Lower leg skin (tissue), 3 donors: Measurements from ENCODE around the gene NACC2.

ENCODE experiments used
- POLR2A ChIP-seq, 2 donors: fragments of 450-650 bp; IDR thresholded peaks; one replicate each; pipeline ENCODE4 v1.6.1; 2016 to 2017; ENCODE audit warnings: antibody characterized with exemption in 2 of 2, mild to moderate bottlenecking in 1 of 2, moderate library complexity in 1 of 2
- TF ChIP-seq, protein P1 (sequence below), 3 donors: fragments of 450-650 bp; IDR thresholded peaks; one replicate each; pipeline ENCODE4 v1.5.1; 2016; ENCODE audit warnings: antibody characterized with exemption in 3 of 3, mild to moderate bottlenecking in 3 of 3, moderate library complexity in 2 of 3

DNA sequence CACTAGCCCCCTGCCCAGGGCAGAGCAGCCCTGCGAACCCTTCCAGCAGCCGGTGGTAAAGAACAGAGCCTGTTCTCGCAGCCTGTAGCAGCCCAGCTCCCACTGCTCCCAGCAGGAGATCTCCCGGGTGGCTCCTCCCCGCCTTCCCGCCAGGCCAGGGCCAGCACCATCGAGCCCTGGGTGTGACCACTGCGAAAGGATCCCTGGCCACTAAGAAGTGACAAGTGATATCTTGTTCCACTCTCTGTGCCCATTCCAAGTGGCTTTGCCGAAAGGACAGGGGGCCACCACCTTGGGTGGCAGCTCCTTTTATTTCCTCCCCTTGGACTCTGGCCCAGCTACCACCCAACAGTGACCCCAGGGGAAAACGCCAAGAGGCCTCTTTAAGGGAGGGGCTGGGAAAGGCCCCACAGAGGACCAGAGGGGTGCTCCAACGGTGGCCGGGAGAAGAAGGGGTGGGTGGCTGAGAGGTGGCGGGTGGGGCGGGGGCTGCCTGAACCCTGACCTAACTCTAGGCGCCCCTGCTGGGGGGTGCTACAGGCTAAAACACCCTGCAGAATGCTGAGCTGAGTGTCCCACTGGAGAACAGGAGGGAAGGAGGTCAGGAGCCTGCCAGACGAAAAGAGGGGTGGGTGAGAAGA lies 1.6 kb downstream of the NACC2 start:
- TF ChIP-seq, protein P1, sequence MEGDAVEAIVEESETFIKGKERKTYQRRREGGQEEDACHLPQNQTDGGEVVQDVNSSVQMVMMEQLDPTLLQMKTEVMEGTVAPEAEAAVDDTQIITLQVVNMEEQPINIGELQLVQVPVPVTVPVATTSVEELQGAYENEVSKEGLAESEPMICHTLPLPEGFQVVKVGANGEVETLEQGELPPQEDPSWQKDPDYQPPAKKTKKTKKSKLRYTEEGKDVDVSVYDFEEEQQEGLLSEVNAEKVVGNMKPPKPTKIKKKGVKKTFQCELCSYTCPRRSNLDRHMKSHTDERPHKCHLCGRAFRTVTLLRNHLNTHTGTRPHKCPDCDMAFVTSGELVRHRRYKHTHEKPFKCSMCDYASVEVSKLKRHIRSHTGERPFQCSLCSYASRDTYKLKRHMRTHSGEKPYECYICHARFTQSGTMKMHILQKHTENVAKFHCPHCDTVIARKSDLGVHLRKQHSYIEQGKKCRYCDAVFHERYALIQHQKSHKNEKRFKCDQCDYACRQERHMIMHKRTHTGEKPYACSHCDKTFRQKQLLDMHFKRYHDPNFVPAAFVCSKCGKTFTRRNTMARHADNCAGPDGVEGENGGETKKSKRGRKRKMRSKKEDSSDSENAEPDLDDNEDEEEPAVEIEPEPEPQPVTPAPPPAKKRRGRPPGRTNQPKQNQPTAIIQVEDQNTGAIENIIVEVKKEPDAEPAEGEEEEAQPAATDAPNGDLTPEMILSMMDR (IDR thresholded peaks at IDR 0.05): no peak
- no peak for TF ChIP-seq POLR2A (IDR thresholded peaks at IDR 0.05)
